Measurements from ENCODE around the gene GPR62. TPM values are rescaled to one million over a fixed set of nuclear protein-coding genes. Genes with fewer than 3 reads are reported as not detected.
"Not testable (repeated sequence)": the region's sequence is repeated elsewhere in the genome, so short reads cannot be mapped to it uniquely, and the experiment has no call there.

Gene GPR62
- total RNA-seq, 1 experiment from 2014 or later: not detected

GRCh38 chr3:51927061-51927977 is 27.9 kb upstream of the GPR62 start:
- no peak for TF ChIP-seq CTCF (IDR thresholded peaks at IDR 0.05)
- no peak for TF ChIP-seq SIN3A (IDR thresholded peaks at IDR 0.05; ENCODE audit: borderline replicate concordance, insufficient read depth, low read depth, low read length)
- no peak for TF ChIP-seq REST (IDR thresholded peaks at IDR 0.05; ENCODE audit: insufficient read depth in 1 of 2, low read depth in 2 of 2, low read length in 1 of 2)
- TF ChIP-seq POLR2AphosphoS5 (IDR thresholded peaks at IDR 0.05; ENCODE audit: low read depth, low read length): no peak
- no peak for TF ChIP-seq TCF7L2 (IDR thresholded peaks at IDR 0.05; ENCODE audit: low read depth, low read length)
- Histone ChIP-seq H3K27ac (ENCODE audit: low read length) (no peak overlapping the region), H3K36me3 (ENCODE audit: control insufficient read depth, insufficient read depth, low read length) (no peaks in the 10 kb centered on the region), H3K27me3 (ENCODE audit: control insufficient read depth, insufficient read depth, low read length) (no peaks in the 10 kb centered on the region), H3K9me3 (ENCODE audit: control insufficient read depth, insufficient read depth, low read depth, low read length) (no peaks in the 10 kb centered on the region), H3K4me1 (ENCODE audit: control insufficient read depth, insufficient read depth, low read length) (no peaks in the 10 kb centered on the region), H3K4me3 (ENCODE audit: low read depth in 2 of 2, low read length in 2 of 2) (no peak overlapping the region)
- DNase-seq (ENCODE audit: low read depth, low spot score) (no peak), ATAC-seq (no peak)
- ChIA-PET POLR2A (no interaction called here), CTCF (no interaction called here)
- BruUV-seq (replicated peaks): no TSS peak
- in situ Hi-C loops (cut with HindIII; ENCODE audit: low pct_unique_long_range_greater_than_20kb, low sequenced_read_pairs): no loop called here
- intact Hi-C loops (cut with micrococcal nuclease; ENCODE audit: unreplicated experiment): no loop called here

- ATAC-seq (no peak), DNase-seq (ENCODE audit: low read depth, low spot score) (no peak)
- no peak overlapping the region for H3K4me3 ChIP-seq (ENCODE audit: low read depth in 2 of 2, low read length in 2 of 2)
- CTCF ChIA-PET: no interaction called here
- H3K9me3 ChIP-seq (ENCODE audit: control insufficient read depth, insufficient read depth, low read depth, low read length): no peaks in the 10 kb centered on the region
- no TSS peak for BruUV-seq (replicated peaks)
- intact Hi-C loops (cut with micrococcal nuclease; ENCODE audit: unreplicated experiment): no loop called here
- in situ Hi-C loops (cut with HindIII; ENCODE audit: low pct_unique_long_range_greater_than_20kb, low sequenced_read_pairs): no loop called here
- H3K36me3 ChIP-seq (ENCODE audit: control insufficient read depth, insufficient read depth, low read length): no peaks in the 10 kb centered on the region
- no peaks in the 10 kb centered on the region for H3K27me3 ChIP-seq (ENCODE audit: control insufficient read depth, insufficient read depth, low read length)
- POLR2A ChIA-PET: no interaction called here
- no peaks in the 10 kb centered on the region for H3K4me1 ChIP-seq (ENCODE audit: control insufficient read depth, insufficient read depth, low read length)
- no peak overlapping the region for H3K27ac ChIP-seq (ENCODE audit: low read length)
- TF ChIP-seq TCF7L2 (IDR thresholded peaks at IDR 0.05; ENCODE audit: low read depth, low read length): no peak
- TF ChIP-seq CTCF (IDR thresholded peaks at IDR 0.05): no peak
- no peak for TF ChIP-seq POLR2AphosphoS5 (IDR thresholded peaks at IDR 0.05; ENCODE audit: low read depth, low read length)
- TF ChIP-seq REST (IDR thresholded peaks at IDR 0.05; ENCODE audit: insufficient read depth in 1 of 2, low read depth in 2 of 2, low read length in 1 of 2): no peak
- no peak for TF ChIP-seq SIN3A (IDR thresholded peaks at IDR 0.05; ENCODE audit: borderline replicate concordance, insufficient read depth, low read depth, low read length)
These were observed 26.7 kb upstream of the GPR62 start for GRCh38 chr3:51928438-51928837.

- CTCF ChIA-PET: not testable (repeated sequence)
These were observed 26.2 kb upstream of the GPR62 start for GRCh38 chr3:51928981-51929380.

More at GRCh38 chr3:51928981-51929380, 26.2 kb upstream of the GPR62 start:
- intact Hi-C loops (cut with micrococcal nuclease; ENCODE audit: unreplicated experiment); H3K27me3 ChIP-seq (ENCODE audit: control insufficient read depth, insufficient read depth, low read length); POLR2A ChIA-PET; H3K4me1 ChIP-seq (ENCODE audit: control insufficient read depth, insufficient read depth, low read length); BruUV-seq (replicated peaks); H3K9me3 ChIP-seq (ENCODE audit: control insufficient read depth, insufficient read depth, low read depth, low read length); H3K36me3 ChIP-seq (ENCODE audit: control insufficient read depth, insufficient read depth, low read length); H3K4me3 ChIP-seq (ENCODE audit: low read depth in 2 of 2, low read length in 2 of 2); in situ Hi-C loops (cut with HindIII; ENCODE audit: low pct_unique_long_range_greater_than_20kb, low sequenced_read_pairs); ATAC-seq; H3K27ac ChIP-seq (ENCODE audit: low read length); DNase-seq (ENCODE audit: low read depth, low spot score): not testable (repeated sequence)

Measured in Panc1 (cell line).